Neural progenitor cell (in vitro differentiated cells): ENCODE measurements around the gene TTC1. TPM values are rescaled to one million over a fixed set of nuclear protein-coding genes. Genes with fewer than 3 reads are reported as not detected.

Experiments
- DNase-seq: peaks from one replicate; pipeline ENCODE4 v3.0.0-alpha.2; 2016; ENCODE audit warnings: low spot score
- H2AFZ ChIP-seq: fragments of 200-600 bp; sonication (generic); replicated peaks from 2 replicates; pipeline ENCODE4 v1.6.1; 2016; ENCODE audit warnings: antibody characterized with exemption
- H3F3A ChIP-seq: fragments of 200-600 bp; sonication (generic); 2 replicates; pipeline ENCODE4 v1.6.1; 2016; ENCODE audit warnings: antibody characterized with exemption, low read depth
- H3K27ac ChIP-seq: fragments of 200-600 bp; sonication (generic); 2 replicates; pipeline ENCODE4 v1.5.1; 2016; ENCODE audit warnings: mild to moderate bottlenecking
- H3K27me3 ChIP-seq: fragments of 200-600 bp; sonication (generic); 2 replicates; pipeline ENCODE4 v1.6.1; 2016; ENCODE audit warnings: mild to moderate bottlenecking, moderate library complexity
- H3K36me3 ChIP-seq: fragments of 200-600 bp; sonication (generic); 2 replicates; pipeline ENCODE4 v1.5.1; 2016
- H3K4me1 ChIP-seq: fragments of 200-600 bp; sonication (generic); 2 replicates; pipeline ENCODE4 v1.6.1; 2016; ENCODE audit warnings: mixed run types
- H3K4me2 ChIP-seq: fragments of 200-600 bp; sonication (generic); 2 replicates; pipeline ENCODE4 v1.6.1; 2016
- H3K4me3 ChIP-seq: fragments of 200-600 bp; sonication (generic); 2 replicates; pipeline ENCODE4 v1.5.1; 2016
- H3K79me2 ChIP-seq: fragments of 200-600 bp; sonication (generic); 2 replicates; pipeline ENCODE4 v1.6.1; 2016; ENCODE audit warnings: low read depth
- H3K9ac ChIP-seq: fragments of 200-600 bp; sonication (generic); 2 replicates; pipeline ENCODE4 v1.6.1; 2016
- H3K9me3 ChIP-seq: fragments of 200-600 bp; sonication (generic); 2 replicates; pipeline ENCODE4 v1.5.1; 2016; ENCODE audit warnings: low read depth
- H4K20me1 ChIP-seq: fragments of 200-600 bp; sonication (generic); 2 replicates; pipeline ENCODE4 v1.6.1; 2016; ENCODE audit warnings: low read depth
- H3K27ac Mint-ChIP-seq: 3 replicates; pipeline ENCODE4 v1.8.0; 2021; ENCODE audit warnings: mixed read lengths
- H3K27me3 Mint-ChIP-seq: 2 replicates; pipeline ENCODE4 v1.8.0; 2022; ENCODE audit warnings: low read depth, mild to moderate bottlenecking, inconsistent platforms, moderate library complexity, mixed read lengths; ENCODE audit not compliant: insufficient read depth
- H3K36me3 Mint-ChIP-seq: 3 replicates; pipeline ENCODE4 v1.8.0; 2021; ENCODE audit warnings: mixed read lengths
- H3K4me1 Mint-ChIP-seq: 3 replicates; pipeline ENCODE4 v1.8.0; 2021; ENCODE audit warnings: mixed read lengths
- H3K4me3 Mint-ChIP-seq: 3 replicates; pipeline ENCODE4 v1.8.0; 2021; ENCODE audit warnings: mild to moderate bottlenecking, moderate library complexity, mixed read lengths
- H3K9me3 Mint-ChIP-seq: 3 replicates; pipeline ENCODE4 v1.8.0; 2020; ENCODE audit warnings: mixed read lengths
- EZH2 ChIP-seq: fragments of 200-600 bp; sonication (generic); IDR thresholded peaks from 2 replicates; pipeline ENCODE4 v1.6.1; 2017; ENCODE audit warnings: antibody characterized with exemption, mild to moderate bottlenecking, moderate library complexity
- EZH2phosphoT487 ChIP-seq: fragments of 200-600 bp; sonication (generic); IDR thresholded peaks from 2 replicates; pipeline ENCODE4 v1.6.1; 2017; ENCODE audit warnings: antibody characterized with exemption
- total RNA-seq: library from RNA; depleted of rRNA; stranded (reverse); fragments of >200 nt; gene quantifications from 2 replicates; pipeline ENCODE4 v1.2.3, GENCODE V29; 2015; ENCODE audit warnings: low replicate concordance
- TF ChIP-seq, protein P1 (sequence below): fragments of 200-600 bp; sonication (generic); IDR thresholded peaks from 2 replicates; pipeline ENCODE4 v1.5.1; 2017; ENCODE audit warnings: antibody characterized with exemption, mild to moderate bottlenecking

Gene TTC1
- total RNA-seq, 1 donor from 2014 or later: 50.0 TPM

DNA sequence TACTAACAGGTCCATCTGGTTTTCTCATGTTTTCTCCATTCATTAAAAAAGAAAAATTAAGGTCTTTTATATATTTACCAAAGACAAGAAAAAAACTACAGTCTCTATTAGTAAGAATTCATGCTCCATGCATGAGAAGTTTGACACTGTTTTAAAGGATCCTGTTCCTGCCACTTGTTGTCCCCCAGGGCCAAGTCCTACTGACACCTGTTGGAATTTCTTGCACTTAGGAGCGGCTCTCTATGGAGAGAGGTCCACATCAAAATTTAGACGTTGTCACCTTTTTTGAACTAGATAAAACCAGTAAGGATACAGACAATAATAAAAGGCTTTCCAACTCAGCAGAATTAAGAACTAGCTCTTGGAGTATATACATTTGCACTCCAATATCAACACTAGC, 68.1 kb downstream of the TTC1 start:
- Histone ChIP-seq H3K27me3 (no peaks in the 10 kb centered on the region), H3F3A (peaks cover 9% of the 10 kb centered on the region), H3K36me3 (peaks cover 6% of the 10 kb centered on the region), H3K4me2 (no peak overlapping the region), H4K20me1 (no peaks in the 10 kb centered on the region), H3K27ac (no peak overlapping the region), H2AFZ (no peak overlapping the region), H3K9ac (no peak overlapping the region), H3K4me1 (peaks cover 8% of the 10 kb centered on the region), H3K9me3 (no peaks in the 10 kb centered on the region), H3K4me3 (no peak overlapping the region), H3K79me2 (no peaks in the 10 kb centered on the region)
- Mint-ChIP-seq H3K36me3 (peaks cover 10% of the 10 kb centered on the region), H3K4me3 (no peak overlapping the region), H3K27ac (no peak overlapping the region), H3K4me1 (peaks cover 3% of the 10 kb centered on the region), H3K27me3 (no peaks in the 10 kb centered on the region), H3K9me3 (no peaks in the 10 kb centered on the region)
- no peak for TF ChIP-seq EZH2phosphoT487
- DNase-seq: no peak

DNA sequence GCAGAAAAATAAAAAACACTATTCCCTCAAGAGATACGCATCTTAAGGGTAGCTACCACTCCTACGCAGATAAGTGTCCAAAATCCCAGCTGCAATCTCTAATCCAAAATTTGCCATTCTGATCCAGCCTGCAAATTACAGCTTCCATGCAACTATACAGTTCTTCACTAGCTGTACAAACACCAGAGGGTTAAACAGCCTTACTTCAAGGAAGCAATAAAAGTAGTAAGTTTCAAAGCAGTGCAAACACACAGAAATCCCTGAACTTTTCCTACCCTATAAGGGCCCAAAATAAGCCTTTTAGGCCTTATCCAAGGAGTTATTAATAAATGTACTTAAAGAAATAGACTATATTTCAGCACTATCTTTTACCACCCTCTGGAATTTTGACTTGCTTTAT, 70.8 kb downstream of the TTC1 start:
- no peak for DNase-seq
- Mint-ChIP-seq H3K27ac (no peak overlapping the region), H3K4me1 (peaks cover 17% of the 10 kb centered on the region), H3K4me3 (no peak overlapping the region), H3K9me3 (no peaks in the 10 kb centered on the region), H3K27me3 (no peaks in the 10 kb centered on the region), H3K36me3 (peaks cover 7% of the 10 kb centered on the region)
- Histone ChIP-seq H4K20me1 (no peaks in the 10 kb centered on the region), H3K9me3 (no peaks in the 10 kb centered on the region), H3K79me2 (no peaks in the 10 kb centered on the region), H3F3A (peaks cover 33% of the 10 kb centered on the region), H3K4me2 (no peak overlapping the region), H3K36me3 (peaks cover 6% of the 10 kb centered on the region), H3K27me3 (no peaks in the 10 kb centered on the region), H3K9ac (no peak overlapping the region), H2AFZ (no peak overlapping the region), H3K27ac (no peak overlapping the region), H3K4me1 (peaks cover 26% of the 10 kb centered on the region), H3K4me3 (no peak overlapping the region)
- TF ChIP-seq EZH2 (no peak), EZH2phosphoT487 (no peak)
- TF ChIP-seq, protein P1, sequence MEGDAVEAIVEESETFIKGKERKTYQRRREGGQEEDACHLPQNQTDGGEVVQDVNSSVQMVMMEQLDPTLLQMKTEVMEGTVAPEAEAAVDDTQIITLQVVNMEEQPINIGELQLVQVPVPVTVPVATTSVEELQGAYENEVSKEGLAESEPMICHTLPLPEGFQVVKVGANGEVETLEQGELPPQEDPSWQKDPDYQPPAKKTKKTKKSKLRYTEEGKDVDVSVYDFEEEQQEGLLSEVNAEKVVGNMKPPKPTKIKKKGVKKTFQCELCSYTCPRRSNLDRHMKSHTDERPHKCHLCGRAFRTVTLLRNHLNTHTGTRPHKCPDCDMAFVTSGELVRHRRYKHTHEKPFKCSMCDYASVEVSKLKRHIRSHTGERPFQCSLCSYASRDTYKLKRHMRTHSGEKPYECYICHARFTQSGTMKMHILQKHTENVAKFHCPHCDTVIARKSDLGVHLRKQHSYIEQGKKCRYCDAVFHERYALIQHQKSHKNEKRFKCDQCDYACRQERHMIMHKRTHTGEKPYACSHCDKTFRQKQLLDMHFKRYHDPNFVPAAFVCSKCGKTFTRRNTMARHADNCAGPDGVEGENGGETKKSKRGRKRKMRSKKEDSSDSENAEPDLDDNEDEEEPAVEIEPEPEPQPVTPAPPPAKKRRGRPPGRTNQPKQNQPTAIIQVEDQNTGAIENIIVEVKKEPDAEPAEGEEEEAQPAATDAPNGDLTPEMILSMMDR: no peak

DNA sequence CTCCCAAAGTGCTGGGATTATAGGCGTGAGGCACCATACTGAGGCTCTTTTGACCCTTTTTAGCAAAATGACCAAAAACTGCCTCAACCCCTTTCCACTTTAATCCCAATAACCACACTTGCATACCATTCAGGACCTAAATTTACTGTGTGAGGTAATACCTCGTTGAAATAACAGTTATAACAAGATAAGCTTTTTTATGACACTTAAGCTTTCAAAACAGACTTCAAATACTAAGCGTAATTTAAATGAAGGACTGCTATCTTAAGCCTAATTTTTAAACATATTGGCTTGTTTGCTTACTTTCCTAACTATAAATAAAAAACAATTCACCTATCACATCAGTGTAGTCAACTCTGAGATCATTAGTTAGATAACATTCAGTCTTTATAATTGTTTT, 72.6 kb downstream of the TTC1 start:
- no peak overlapping the region for H3K9ac ChIP-seq
- DNase-seq: no peak
- no peaks in the 10 kb centered on the region for H3K79me2 ChIP-seq
- H3K27ac ChIP-seq: no peak overlapping the region
- no peak overlapping the region for H3K4me2 ChIP-seq
- Mint-ChIP-seq H3K4me3 (no peak overlapping the region), H3K4me1 (peaks cover 17% of the 10 kb centered on the region), H3K27ac (no peak overlapping the region), H3K27me3 (no peaks in the 10 kb centered on the region), H3K36me3 (peaks cover 4% of the 10 kb centered on the region), H3K9me3 (no peaks in the 10 kb centered on the region)
- no peaks in the 10 kb centered on the region for H3K27me3 ChIP-seq
- no peaks in the 10 kb centered on the region for H4K20me1 ChIP-seq
- peaks cover 33% of the 10 kb centered on the region for H3F3A ChIP-seq
- no peaks in the 10 kb centered on the region for H3K9me3 ChIP-seq
- peaks cover 6% of the 10 kb centered on the region for H3K36me3 ChIP-seq
- TF ChIP-seq EZH2phosphoT487: no peak
- TF ChIP-seq, protein P1: no peak
- no peak for TF ChIP-seq EZH2
- H2AFZ ChIP-seq: no peak overlapping the region
- peaks cover 26% of the 10 kb centered on the region for H3K4me1 ChIP-seq
- no peak overlapping the region for H3K4me3 ChIP-seq

DNA sequence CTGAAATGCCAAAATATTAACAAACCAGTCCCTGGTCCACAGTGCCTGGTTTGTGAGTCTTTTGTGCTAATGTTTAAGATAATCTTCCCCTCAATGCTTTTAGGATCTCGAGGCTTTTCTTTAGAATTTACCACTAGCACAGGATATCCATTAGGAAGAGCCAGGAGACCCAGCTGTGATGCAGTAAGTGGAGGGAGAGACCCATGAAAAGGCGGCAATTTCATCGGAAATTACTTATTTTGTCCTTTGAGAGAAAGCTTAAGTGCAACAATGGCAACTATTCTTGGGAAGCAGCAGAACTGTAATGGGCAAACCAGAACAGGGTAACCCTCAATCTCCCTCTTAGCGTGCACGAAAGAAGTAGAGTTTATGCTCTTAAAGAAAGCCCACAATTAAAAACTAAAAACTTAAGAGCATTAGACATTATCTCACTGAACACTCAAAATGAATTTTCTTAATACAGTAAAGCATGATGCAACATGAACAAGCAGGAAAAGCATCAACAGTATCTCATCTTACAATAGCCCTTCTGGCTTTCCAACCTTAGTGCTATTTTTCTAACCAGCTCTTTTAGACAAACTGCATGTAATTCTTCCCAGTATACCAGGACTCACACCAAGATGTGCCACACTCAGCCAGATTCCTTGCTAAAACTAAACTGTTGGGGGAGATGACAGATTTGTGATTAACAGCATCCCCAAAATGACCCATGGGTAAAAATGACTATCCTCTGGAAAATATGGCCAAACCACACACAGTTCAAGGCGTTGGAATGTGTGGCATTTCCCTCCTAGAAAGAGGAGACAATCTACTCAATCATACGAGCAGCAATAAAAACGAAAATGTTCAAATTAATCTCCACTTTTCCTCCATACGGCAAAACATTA, 73.9 kb downstream of the TTC1 start:
- Histone ChIP-seq H2AFZ (no peak overlapping the region), H3K27ac (peak overlapping the region; percentile 84), H3K27me3 (no peaks in the 10 kb centered on the region), H3F3A (peaks cover 33% of the 10 kb centered on the region), H3K9me3 (no peaks in the 10 kb centered on the region), H3K36me3 (no peaks in the 10 kb centered on the region), H3K4me1 (peaks cover 38% of the 10 kb centered on the region), H3K9ac (no peak overlapping the region), H4K20me1 (no peaks in the 10 kb centered on the region), H3K4me2 (peak overlapping the region; percentile 60), H3K4me3 (peak overlapping the region; percentile 16), H3K79me2 (no peaks in the 10 kb centered on the region)
- Mint-ChIP-seq H3K9me3 (no peaks in the 10 kb centered on the region), H3K36me3 (peaks cover 2% of the 10 kb centered on the region), H3K27ac (no peak overlapping the region), H3K27me3 (no peaks in the 10 kb centered on the region), H3K4me1 (peaks cover 19% of the 10 kb centered on the region), H3K4me3 (no peak overlapping the region)
- peak; percentile 67 for DNase-seq
- TF ChIP-seq EZH2phosphoT487: no peak
- TF ChIP-seq, protein P1: no peak
- TF ChIP-seq EZH2: no peak
